ENCODE results near the gene COL5A2. TPM values are rescaled to one million over a fixed set of nuclear protein-coding genes. Genes with fewer than 3 reads are reported as not detected.

The COL5A2 gene
- total RNA-seq, 4 donors from 2014 or later = 34.7 to 60.4 (median 51.4) TPM

Small RNA genes lying within 50 kb of the gene (small RNA-seq; reads per million reads assigned to genes)
- 0.28 reads per million for gene MIR3129

Other genes with a start within 250 kb of the COL5A2 start
- gene COL3A1, start 205.4 kb downstream of the COL5A2 start, total RNA-seq = 100 to 1,000 TPM in 2 of 4 donors, 10 to 100 TPM in 2; 77.1 to 205 (median 115) TPM